SJSA1 (cell line): Measurements from ENCODE around the gene FAM111A. TPM values are rescaled to one million over a fixed set of nuclear protein-coding genes. Genes with fewer than 3 reads are reported as not detected.
"Not testable (repeated sequence)": the region's sequence is repeated elsewhere in the genome, so short reads cannot be mapped to it uniquely, and the experiment has no call there.

Source experiments
- DNase-seq, 2 experiments: peaks; one replicate each; pipeline ENCODE4 v3.0.0-alpha.2; 2015 to 2020; ENCODE audit warnings: low spot score in 2 of 2, low read depth in 1 of 2
- H3K27ac ChIP-seq: fragments of 250-450 bp; sonication (Bioruptor Pico); 2 replicates; pipeline ENCODE4 v1.5.1; 2020; ENCODE audit warnings: mild to moderate bottlenecking, moderate library complexity
- H3K27me3 ChIP-seq: fragments of 250-450 bp; sonication (Bioruptor Pico); replicated peaks from 2 replicates; pipeline ENCODE4 v1.5.1; 2020; ENCODE audit warnings: mild to moderate bottlenecking, moderate library complexity
- H3K36me3 ChIP-seq: fragments of 250-450 bp; sonication (Bioruptor Pico); 2 replicates; pipeline ENCODE4 v1.5.1; 2020; ENCODE audit warnings: mild to moderate bottlenecking
- H3K4me1 ChIP-seq: fragments of 250-450 bp; sonication (Bioruptor Pico); replicated peaks from 2 replicates; pipeline ENCODE4 v1.6.1; 2021; ENCODE audit warnings: mild to moderate bottlenecking
- H3K4me3 ChIP-seq: fragments of 250-450 bp; sonication (Bioruptor Pico); 2 replicates; pipeline ENCODE4 v1.5.1; 2020; ENCODE audit warnings: mild to moderate bottlenecking
- H3K9me3 ChIP-seq: fragments of 250-450 bp; sonication (Bioruptor Pico); replicated peaks from 2 replicates; pipeline ENCODE4 v1.5.1; 2020; ENCODE audit warnings: mild to moderate bottlenecking
- total RNA-seq: library from RNA; depleted of rRNA; stranded (reverse); fragments of >200 nt; shearing (Covaris generic); gene quantifications from 2 replicates; pipeline ENCODE4 v1.2.3, GENCODE V29; 2014; rRNA removed

The FAM111A gene
- 70.0 and 108 TPM in 2 replicates for total RNA-seq

GRCh38 chr11:59142530-59143507, at the start of gene FAM111A:
FAM111A (plus strand) TSS chr11:59142856; CDS start chr11:59148873, 6,017 bp downstream.
- H3K27me3 ChIP-seq = no peaks in the 10 kb centered on the region
- DNase-seq = peak; percentile 91 to 92
- H3K36me3 ChIP-seq = peaks cover 29% of the 10 kb centered on the region
- H3K27ac ChIP-seq = peak within 1 kb of the TSS; percentile 80
- H3K9me3 ChIP-seq = no peaks in the 10 kb centered on the region
- peak within 1 kb of the TSS; percentile 59 for H3K4me3 ChIP-seq
- H3K4me1 ChIP-seq = peaks cover 22% of the 10 kb centered on the region

- H3K4me1 ChIP-seq, DNase-seq, H3K9me3 ChIP-seq, H3K4me3 ChIP-seq, H3K36me3 ChIP-seq, H3K27ac ChIP-seq, H3K27me3 ChIP-seq: not testable (repeated sequence)
Observed at GRCh38 chr11:59093576-59093975, 49.1 kb upstream of the FAM111A start.

GRCh38 chr11:59095225-59095624, 47.4 kb upstream of the FAM111A start:
- H3K4me1 ChIP-seq, H3K27ac ChIP-seq, H3K4me3 ChIP-seq, H3K27me3 ChIP-seq, H3K9me3 ChIP-seq, DNase-seq, H3K36me3 ChIP-seq: not testable (repeated sequence)

GRCh38 chr11:59095972-59096575, 46.6 kb upstream of the FAM111A start:
- H3K4me3 ChIP-seq, H3K27ac ChIP-seq, H3K36me3 ChIP-seq, H3K27me3 ChIP-seq, DNase-seq, H3K9me3 ChIP-seq, H3K4me1 ChIP-seq: not testable (repeated sequence)

- DNase-seq = peak; percentile 48 to 57
- no peak overlapping the region for H3K27ac ChIP-seq
- H3K27me3 ChIP-seq = no peaks in the 10 kb centered on the region
- no peaks in the 10 kb centered on the region for H3K36me3 ChIP-seq
- H3K9me3 ChIP-seq = no peaks in the 10 kb centered on the region
- H3K4me3 ChIP-seq = no peak overlapping the region
- no peaks in the 10 kb centered on the region for H3K4me1 ChIP-seq
Observed at GRCh38 chr11:59097113-59097708, 45.4 kb upstream of the FAM111A start.

GRCh38 chr11:59097938-59098337, 44.7 kb upstream of the FAM111A start:
- not testable (repeated sequence) for H3K27ac ChIP-seq, H3K4me1 ChIP-seq, H3K4me3 ChIP-seq, H3K27me3 ChIP-seq, DNase-seq, H3K36me3 ChIP-seq, H3K9me3 ChIP-seq

- Histone ChIP-seq H3K4me3 (no peak overlapping the region), H3K27me3 (no peaks in the 10 kb centered on the region), H3K36me3 (no peaks in the 10 kb centered on the region), H3K27ac (no peak overlapping the region), H3K9me3 (no peaks in the 10 kb centered on the region), H3K4me1 (peaks cover 4% of the 10 kb centered on the region; the same call in 1 of the 2 replicates)
- no peak for DNase-seq
Observed at GRCh38 chr11:59102259-59102765, 40.3 kb upstream of the FAM111A start.

GRCh38 chr11:59106363-59107336, 36.0 kb upstream of the FAM111A start, which contains the start of gene FAM111B:
FAM111B (plus strand) TSS chr11:59107237; CDS start chr11:59109626, 2,389 bp downstream.
- H3K36me3 ChIP-seq = peaks cover 30% of the 10 kb centered on the region
- DNase-seq = peak; percentile 89 to 93
- H3K4me3 ChIP-seq = peak within 1 kb of the TSS; percentile 40
- H3K4me1 ChIP-seq = peaks cover 16% of the 10 kb centered on the region
- H3K27ac ChIP-seq = no peak within 1 kb of the TSS
- H3K9me3 ChIP-seq = no peaks in the 10 kb centered on the region
- H3K27me3 ChIP-seq = no peaks in the 10 kb centered on the region

GRCh38 chr11:59107721-59108120, 34.9 kb upstream of the FAM111A start:
- H3K4me1 ChIP-seq = peaks cover 21% of the 10 kb centered on the region
- H3K27me3 ChIP-seq, DNase-seq, H3K27ac ChIP-seq, H3K9me3 ChIP-seq: not testable (repeated sequence)
- H3K4me3 ChIP-seq = peak overlapping the region; percentile 40
- peaks cover 41% of the 10 kb centered on the region for H3K36me3 ChIP-seq

- Histone ChIP-seq H3K36me3 (peaks cover 88% of the 10 kb centered on the region), H3K27me3 (no peaks in the 10 kb centered on the region), H3K9me3 (no peaks in the 10 kb centered on the region), H3K4me3 (no peak overlapping the region), H3K27ac (no peak overlapping the region), H3K4me1 (peaks cover 16% of the 10 kb centered on the region)
- no peak for DNase-seq
Observed at GRCh38 chr11:59112494-59112893, 30.2 kb upstream of the FAM111A start.

GRCh38 chr11:59114344-59114743, 28.3 kb upstream of the FAM111A start:
- peaks cover 94% of the 10 kb centered on the region for H3K36me3 ChIP-seq

GRCh38 chr11:59115553-59115952, 27.1 kb upstream of the FAM111A start:
- peaks cover 93% of the 10 kb centered on the region for H3K36me3 ChIP-seq
- H3K4me3 ChIP-seq = no peak overlapping the region
- no peak overlapping the region for H3K27ac ChIP-seq
- H3K27me3 ChIP-seq = no peaks in the 10 kb centered on the region
- H3K9me3 ChIP-seq = no peaks in the 10 kb centered on the region; the same call in 1 of the 2 replicates
- DNase-seq = no peak
- H3K4me1 ChIP-seq = peaks cover 9% of the 10 kb centered on the region

More at GRCh38 chr11:59114344-59114743, 28.3 kb upstream of the FAM111A start:
- Histone ChIP-seq H3K9me3 (no peaks in the 10 kb centered on the region; the same call in 1 of the 2 replicates), H3K4me1 (peaks cover 11% of the 10 kb centered on the region), H3K27me3 (no peaks in the 10 kb centered on the region), H3K27ac (no peak overlapping the region), H3K4me3 (no peak overlapping the region)
- DNase-seq = no peak
